H9 (cell line): ENCODE measurements around the gene BCAR3. TPM values are rescaled to one million over a fixed set of nuclear protein-coding genes. Genes with fewer than 3 reads are reported as not detected.

Experiments used
- DNase-seq: peaks from one replicate; pipeline ENCODE4 v3.0.0-alpha.2; 2017
- H2AFZ ChIP-seq: one replicate; pipeline ENCODE4 v1.6.1; 2013; ENCODE audit warnings: mild to moderate bottlenecking, low read length, control low read depth, moderate library complexity
- H2AK5ac ChIP-seq: 2 replicates; pipeline ENCODE4 v1.6.1; 2013; ENCODE audit warnings: low read length, control low read depth, mixed read lengths; ENCODE audit not compliant: insufficient read length
- H2BK120ac ChIP-seq: one replicate; pipeline ENCODE4 v1.6.1; 2013; ENCODE audit warnings: low read depth, mild to moderate bottlenecking, low read length, control low read depth, inconsistent platforms; ENCODE audit not compliant: poor library complexity, severe bottlenecking
- H2BK12ac ChIP-seq: 2 replicates; pipeline ENCODE4 v1.6.1; 2013; ENCODE audit warnings: low read length, control low read depth, mixed read lengths, low read depth; ENCODE audit not compliant: insufficient read length
- H2BK15ac ChIP-seq: 2 replicates; pipeline ENCODE4 v1.6.1; 2013; ENCODE audit warnings: low read depth, low read length, control low read depth
- H2BK20ac ChIP-seq: one replicate; pipeline ENCODE4 v1.6.1; 2013; ENCODE audit warnings: low read depth, mild to moderate bottlenecking, low read length, control low read depth, inconsistent platforms; ENCODE audit not compliant: poor library complexity, severe bottlenecking
- H2BK5ac ChIP-seq: 2 replicates; pipeline ENCODE4 v1.6.1; 2013; ENCODE audit warnings: low read length, control low read depth, mixed read lengths; ENCODE audit not compliant: insufficient read length
- H3K14ac ChIP-seq: 2 replicates; pipeline ENCODE4 v1.6.1; 2013; ENCODE audit warnings: low read length, control low read depth; ENCODE audit not compliant: insufficient read depth
- H3K18ac ChIP-seq: 2 replicates; pipeline ENCODE4 v1.6.1; 2013; ENCODE audit warnings: low read depth, mild to moderate bottlenecking, mixed read lengths, low read length, control low read depth; ENCODE audit not compliant: insufficient read length
- H3K23ac ChIP-seq: 2 replicates; pipeline ENCODE4 v1.6.1; 2013; ENCODE audit warnings: low read length, control low read depth, mixed read lengths, low read depth; ENCODE audit not compliant: insufficient read length
- H3K23me2 ChIP-seq: 2 replicates; pipeline ENCODE4 v1.6.1; 2013; ENCODE audit warnings: low read depth, mild to moderate bottlenecking, mixed read lengths, low read length, control low read depth; ENCODE audit not compliant: insufficient read length, poor library complexity, severe bottlenecking
- H3K27ac ChIP-seq: 2 replicates; pipeline ENCODE4 v1.5.1; 2013; ENCODE audit warnings: low read length, control low read depth, mixed read lengths, low read depth; ENCODE audit not compliant: insufficient read length
- H3K27me3 ChIP-seq: 2 replicates; pipeline ENCODE4 v1.6.1; 2013; ENCODE audit warnings: low read length, control low read depth, inconsistent platforms; ENCODE audit not compliant: insufficient read depth
- H3K4ac ChIP-seq: 2 replicates; pipeline ENCODE4 v1.6.1; 2013; ENCODE audit warnings: low read depth, mild to moderate bottlenecking, control low read depth, inconsistent platforms, low read length, moderate library complexity
- H3K4me1 ChIP-seq: 2 replicates; pipeline ENCODE4 v1.6.1; 2013; ENCODE audit warnings: low read length, control low read depth, inconsistent platforms; ENCODE audit not compliant: insufficient read depth
- H3K4me2 ChIP-seq: 2 replicates; pipeline ENCODE4 v1.6.1; 2013; ENCODE audit warnings: low read length, control low read depth, mixed read lengths; ENCODE audit not compliant: insufficient read length, insufficient read depth
- H3K56ac ChIP-seq: 2 replicates; pipeline ENCODE4 v1.6.1; 2013; ENCODE audit warnings: low read depth, mild to moderate bottlenecking, mixed read lengths, low read length, control low read depth; ENCODE audit not compliant: insufficient read length
- H3K79me1 ChIP-seq: 2 replicates; pipeline ENCODE4 v1.6.1; 2013; ENCODE audit warnings: low read depth, mild to moderate bottlenecking, moderate library complexity, low read length, control low read depth, inconsistent platforms; ENCODE audit not compliant: insufficient read depth, poor library complexity, severe bottlenecking
- H3K79me2 ChIP-seq: 2 replicates; pipeline ENCODE4 v1.6.1; 2013; ENCODE audit warnings: low read length, control low read depth, inconsistent platforms; ENCODE audit not compliant: insufficient read depth
- H3K9ac ChIP-seq: 2 replicates; pipeline ENCODE4 v1.6.1; 2013; ENCODE audit warnings: low read length, control low read depth, mixed read lengths; ENCODE audit not compliant: insufficient read length; ENCODE audit errors: extremely low read depth
- H3K9me3 ChIP-seq: one replicate; pipeline ENCODE4 v1.6.1; 2013; ENCODE audit warnings: low read depth, low read length, inconsistent platforms; ENCODE audit not compliant: control insufficient read depth
- H3T11ph ChIP-seq: one replicate; pipeline ENCODE4 v1.6.1; 2013; ENCODE audit warnings: mild to moderate bottlenecking, low read length, control low read depth, inconsistent platforms
- H4K20me1 ChIP-seq: one replicate; pipeline ENCODE4 v1.6.1; 2013; ENCODE audit not compliant: control insufficient read depth, insufficient read length, insufficient read depth
- H4K5ac ChIP-seq: 2 replicates; pipeline ENCODE4 v1.6.1; 2013; ENCODE audit warnings: low read depth, mild to moderate bottlenecking, mixed read lengths, low read length, control low read depth; ENCODE audit not compliant: insufficient read length
- H4K8ac ChIP-seq: replicated peaks from 2 replicates; pipeline ENCODE4 v1.6.1; 2013; ENCODE audit warnings: low read length, control low read depth, mixed read lengths, low read depth; ENCODE audit not compliant: insufficient read length
- H4K91ac ChIP-seq: 2 replicates; pipeline ENCODE4 v1.6.1; 2013; ENCODE audit warnings: low read depth, mild to moderate bottlenecking, moderate library complexity, mixed read lengths, low read length, control low read depth; ENCODE audit not compliant: insufficient read length
- H3K27ac Mint-ChIP-seq, 3 experiments: 2 replicates in 2 of 3; 3 replicates in 1 of 3; pipeline ENCODE4 v1.8.0; 2020 to 2021; ENCODE audit warnings: mixed read lengths in 3 of 3, mild to moderate bottlenecking in 1 of 3, moderate library complexity in 1 of 3
- H3K27me3 Mint-ChIP-seq: 2 replicates; pipeline ENCODE4 v1.8.0; 2021; ENCODE audit warnings: low read depth, mild to moderate bottlenecking, moderate library complexity, mixed read lengths
- H3K36me3 Mint-ChIP-seq, 3 experiments: 2 replicates in 2 of 3; 3 replicates in 1 of 3; pipeline ENCODE4 v1.8.0; 2020 to 2021; ENCODE audit warnings: low read depth in 3 of 3, mixed read lengths in 3 of 3; ENCODE audit not compliant: insufficient read depth in 1 of 3
- H3K4me1 Mint-ChIP-seq, 2 experiments: 2 replicates each; pipeline ENCODE4 v1.8.0; 2020; ENCODE audit warnings: mixed read lengths in 2 of 2
- H3K4me3 Mint-ChIP-seq, 2 experiments: 2 replicates in 1 of 2; 3 replicates in 1 of 2; pipeline ENCODE4 v1.8.0; 2020 to 2021; ENCODE audit warnings: mild to moderate bottlenecking in 2 of 2, mixed read lengths in 2 of 2, moderate library complexity in 1 of 2
- H3K9me3 Mint-ChIP-seq, 2 experiments: 2 replicates in 1 of 2; 3 replicates in 1 of 2; pipeline ENCODE4 v1.8.0; 2020; ENCODE audit warnings: mild to moderate bottlenecking in 2 of 2, mixed read lengths in 2 of 2, moderate library complexity in 1 of 2
- WGBS: extraction: QIAGEN DNeasy Blood & Tissue Kit; methylation state at CpG from one replicate; pipeline ENCODE4 v1.1.7; 2013; ENCODE audit warnings: missing lambda C conversion rate, low lambda C conversion rate, mixed read lengths; ENCODE audit not compliant: insufficient read length; ENCODE audit errors: extremely low coverage; 5-methylcytosine and 5-hydroxymethylcytosine counted together
- total RNA-seq: library from RNA; stranded (reverse); gene quantifications from 2 replicates; pipeline ENCODE4 v1.2.1, GENCODE V29; 2021
- TF ChIP-seq, protein P1 (sequence below): fragments of 200-600 bp; sonication (generic); conservative IDR thresholded peaks from 3 replicates; pipeline ENCODE4 v1.8.0; 2021; ENCODE audit warnings: antibody characterized with exemption, mild to moderate bottlenecking

The BCAR3 gene
- total RNA-seq, 1 experiment from 2014 or later, result 4.9 TPM

DNA sequence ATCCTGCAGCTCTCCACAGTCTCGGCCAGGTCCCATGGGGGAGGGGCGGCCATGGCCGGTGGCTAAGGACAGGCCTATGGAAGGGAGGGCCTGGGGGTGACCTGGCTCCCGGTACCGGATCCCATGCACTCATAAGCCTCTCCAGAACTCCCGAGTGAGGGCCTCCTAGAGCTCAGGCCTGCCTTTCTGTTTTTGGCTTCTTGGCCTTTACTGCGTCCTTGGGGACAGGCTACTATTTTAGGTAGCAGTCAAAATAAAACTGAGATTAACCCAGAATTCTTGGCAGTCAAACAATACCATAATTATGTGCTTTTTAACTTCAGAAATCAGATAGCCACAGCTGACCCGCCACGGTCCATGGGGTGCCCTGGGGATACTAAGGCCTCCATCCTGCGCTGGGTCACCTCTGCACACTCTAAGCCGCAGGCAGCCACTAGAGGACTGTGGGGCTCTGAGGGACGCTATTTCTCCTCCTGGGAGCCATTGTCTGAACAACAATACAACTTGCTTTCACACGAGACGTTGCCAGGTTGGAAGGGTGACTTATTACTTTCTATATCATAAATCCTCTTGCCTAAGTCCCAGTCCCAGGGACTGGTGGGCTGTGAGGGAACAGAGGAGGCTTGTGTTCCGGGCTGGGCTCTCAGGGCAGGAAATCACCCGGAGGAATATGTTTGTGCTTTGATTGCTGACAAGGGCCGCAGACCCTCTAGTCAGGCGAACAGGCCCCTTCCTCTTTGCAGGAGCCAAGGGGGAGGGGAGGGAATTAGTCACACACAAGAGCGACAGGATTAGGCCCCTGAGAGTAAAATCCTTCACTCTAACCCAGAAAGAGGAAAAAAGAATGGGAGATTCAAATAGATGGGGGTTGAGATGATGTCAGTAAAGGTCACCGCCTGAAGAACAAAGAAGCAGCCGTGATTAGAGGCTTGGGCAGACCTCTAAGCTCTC is 40.7 kb upstream of the BCAR3 start:
- Mint-ChIP-seq H3K4me3 (no peak overlapping the region), H3K4me1 (peaks cover 31% of the 10 kb centered on the region in 2 experiments), H3K27ac (peak overlapping the region in 2 of 3 experiments; percentile 92 to 95; a peak in 5 of 7 replicates), H3K27me3 (peaks cover 3% of the 10 kb centered on the region; the same call in 1 of the 2 replicates), H3K9me3 (no peaks in the 10 kb centered on the region), H3K36me3 (no peaks in the 10 kb centered on the region)
- Histone ChIP-seq H3K23me2 (no peaks in the 10 kb centered on the region), H3K79me2 (no peaks in the 10 kb centered on the region), H3K4me2 (no peak overlapping the region), H2BK5ac (no peak overlapping the region), H3K27ac (no peak overlapping the region), H3K4ac (no peak overlapping the region), H3K27me3 (no peaks in the 10 kb centered on the region), H4K91ac (no peak overlapping the region), H2BK120ac (no peak overlapping the region), H2AK5ac (no peak overlapping the region), H3K56ac (no peak overlapping the region), H3K79me1 (no peaks in the 10 kb centered on the region), H3K4me1 (no peaks in the 10 kb centered on the region; the same call in 1 of the 2 replicates), H4K8ac (no peak overlapping the region), H2BK12ac (no peak overlapping the region), H3K9me3 (no peaks in the 10 kb centered on the region), H3K14ac (no peak overlapping the region), H2BK20ac (no peak overlapping the region), H3T11ph (no peak overlapping the region), H4K5ac (no peak overlapping the region), H2AFZ (no peak overlapping the region), H2BK15ac (no peak overlapping the region), H3K23ac (no peak overlapping the region), H4K20me1 (no peaks in the 10 kb centered on the region), H3K18ac (no peak overlapping the region), H3K9ac (no peak overlapping the region)
- TF ChIP-seq, protein P1, sequence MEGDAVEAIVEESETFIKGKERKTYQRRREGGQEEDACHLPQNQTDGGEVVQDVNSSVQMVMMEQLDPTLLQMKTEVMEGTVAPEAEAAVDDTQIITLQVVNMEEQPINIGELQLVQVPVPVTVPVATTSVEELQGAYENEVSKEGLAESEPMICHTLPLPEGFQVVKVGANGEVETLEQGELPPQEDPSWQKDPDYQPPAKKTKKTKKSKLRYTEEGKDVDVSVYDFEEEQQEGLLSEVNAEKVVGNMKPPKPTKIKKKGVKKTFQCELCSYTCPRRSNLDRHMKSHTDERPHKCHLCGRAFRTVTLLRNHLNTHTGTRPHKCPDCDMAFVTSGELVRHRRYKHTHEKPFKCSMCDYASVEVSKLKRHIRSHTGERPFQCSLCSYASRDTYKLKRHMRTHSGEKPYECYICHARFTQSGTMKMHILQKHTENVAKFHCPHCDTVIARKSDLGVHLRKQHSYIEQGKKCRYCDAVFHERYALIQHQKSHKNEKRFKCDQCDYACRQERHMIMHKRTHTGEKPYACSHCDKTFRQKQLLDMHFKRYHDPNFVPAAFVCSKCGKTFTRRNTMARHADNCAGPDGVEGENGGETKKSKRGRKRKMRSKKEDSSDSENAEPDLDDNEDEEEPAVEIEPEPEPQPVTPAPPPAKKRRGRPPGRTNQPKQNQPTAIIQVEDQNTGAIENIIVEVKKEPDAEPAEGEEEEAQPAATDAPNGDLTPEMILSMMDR, result no peak; the same call in 2 of the 3 replicates
- no CpG with 5 or more reads among the region's 21 CpGs for WGBS
- no peak for DNase-seq
